AG09319 (cell line): ENCODE results near the gene DYNC2H1.
A peak's percentile ranks its signal among the peaks of the same experiment; 100 is the strongest.

Experiments
- DNase-seq: peaks from one replicate; pipeline ENCODE4 v3.0.0-alpha.2; 2010; ENCODE audit warnings: low read depth; ENCODE audit errors: extremely low read depth
- CTCF ChIP-seq: IDR thresholded peaks from 2 replicates; pipeline ENCODE4 v1.5.1; 2011; ENCODE audit warnings: low read depth, mild to moderate bottlenecking, inconsistent platforms, low read length, moderate library complexity

DYNC2H1 gene

GRCh38 chr11:103420593-103420992 is 311.4 kb downstream of the DYNC2H1 start:
- no peak for DNase-seq
- no peak for TF ChIP-seq CTCF

- peak; percentile 74 for DNase-seq
Measured at GRCh38 chr11:103433386-103434072, 324.3 kb downstream of the DYNC2H1 start.

GRCh38 chr11:103434073-103434411 is 324.8 kb downstream of the DYNC2H1 start:
- no peak for TF ChIP-seq CTCF
- peak; percentile 7 for DNase-seq

More at GRCh38 chr11:103433386-103434072, 324.3 kb downstream of the DYNC2H1 start:
- TF ChIP-seq CTCF: peak; percentile 7; the same call in 1 of the 2 replicates

- TF ChIP-seq CTCF: no peak
- no peak for DNase-seq
Measured at GRCh38 chr11:103436131-103436770, 327.0 kb downstream of the DYNC2H1 start.

- TF ChIP-seq CTCF: no peak
Measured at GRCh38 chr11:103441021-103441420, 331.8 kb downstream of the DYNC2H1 start.

GRCh38 chr11:103448966-103449365 is 339.7 kb downstream of the DYNC2H1 start:
- DNase-seq: no peak
- TF ChIP-seq CTCF: no peak

More at GRCh38 chr11:103441021-103441420, 331.8 kb downstream of the DYNC2H1 start:
- no peak for DNase-seq

GRCh38 chr11:103450241-103450640 is 341.0 kb downstream of the DYNC2H1 start:
- no peak for TF ChIP-seq CTCF
- no peak for DNase-seq
